Measurements from ENCODE around the gene MRPL50. TPM values are rescaled to one million over a fixed set of nuclear protein-coding genes. Genes with fewer than 3 reads are reported as not detected.

Gene MRPL50
- total RNA-seq, 3 donors from 2014 or later, result 9.4 to 21.2 (median 14.7) TPM

DNA sequence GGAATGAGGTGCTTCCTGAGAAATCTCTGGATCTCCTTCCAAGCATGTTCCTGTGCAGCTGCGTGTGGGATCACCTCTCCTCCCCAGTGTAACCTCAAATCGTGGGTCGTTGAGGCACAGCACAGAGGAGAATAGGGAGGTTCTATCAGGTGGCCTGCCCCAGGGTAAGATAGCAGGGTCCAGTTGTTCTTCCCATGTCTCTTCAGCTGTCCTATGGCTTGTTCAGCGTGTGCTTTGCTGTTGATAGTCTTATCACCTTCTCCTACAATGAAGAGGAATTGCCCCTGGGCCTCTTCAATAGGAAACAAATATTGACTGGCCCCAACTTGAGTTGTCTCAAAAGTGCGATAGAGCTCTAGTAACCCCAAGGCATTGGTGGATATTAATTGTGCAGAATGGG is 36.0 kb downstream of the MRPL50 start:
- intact Hi-C loops (cut with DNase I; ENCODE audit: low total_unique reads), result no loop called here

DNA sequence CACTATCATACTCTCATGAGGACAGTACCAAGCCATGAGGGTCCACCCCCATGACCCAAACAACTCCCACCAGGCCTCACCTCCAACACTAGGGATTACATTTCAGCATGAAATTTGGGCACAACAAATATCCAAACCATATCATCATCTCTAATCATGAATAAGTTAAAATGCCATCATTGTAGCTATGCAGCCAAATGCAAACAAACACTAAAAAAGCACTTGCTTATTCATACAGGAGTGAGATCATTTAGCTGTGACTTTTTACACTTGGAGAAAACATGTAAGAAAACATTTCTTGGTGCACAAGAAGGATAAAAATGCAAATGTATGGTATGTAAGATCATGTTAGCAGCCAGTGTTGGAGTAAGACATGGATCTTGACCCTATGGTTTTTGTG is 37.8 kb downstream of the MRPL50 start:
- TF ChIP-seq, protein P1, sequence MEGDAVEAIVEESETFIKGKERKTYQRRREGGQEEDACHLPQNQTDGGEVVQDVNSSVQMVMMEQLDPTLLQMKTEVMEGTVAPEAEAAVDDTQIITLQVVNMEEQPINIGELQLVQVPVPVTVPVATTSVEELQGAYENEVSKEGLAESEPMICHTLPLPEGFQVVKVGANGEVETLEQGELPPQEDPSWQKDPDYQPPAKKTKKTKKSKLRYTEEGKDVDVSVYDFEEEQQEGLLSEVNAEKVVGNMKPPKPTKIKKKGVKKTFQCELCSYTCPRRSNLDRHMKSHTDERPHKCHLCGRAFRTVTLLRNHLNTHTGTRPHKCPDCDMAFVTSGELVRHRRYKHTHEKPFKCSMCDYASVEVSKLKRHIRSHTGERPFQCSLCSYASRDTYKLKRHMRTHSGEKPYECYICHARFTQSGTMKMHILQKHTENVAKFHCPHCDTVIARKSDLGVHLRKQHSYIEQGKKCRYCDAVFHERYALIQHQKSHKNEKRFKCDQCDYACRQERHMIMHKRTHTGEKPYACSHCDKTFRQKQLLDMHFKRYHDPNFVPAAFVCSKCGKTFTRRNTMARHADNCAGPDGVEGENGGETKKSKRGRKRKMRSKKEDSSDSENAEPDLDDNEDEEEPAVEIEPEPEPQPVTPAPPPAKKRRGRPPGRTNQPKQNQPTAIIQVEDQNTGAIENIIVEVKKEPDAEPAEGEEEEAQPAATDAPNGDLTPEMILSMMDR (IDR thresholded peaks at IDR 0.05), result no peak
- no peak for TF ChIP-seq POLR2A (IDR thresholded peaks at IDR 0.05)
- TF ChIP-seq POLR2AphosphoS5 (IDR thresholded peaks at IDR 0.05), result no peak
- no peak overlapping the region for H3K4me3 ChIP-seq
- intact Hi-C loops (cut with DNase I; ENCODE audit: low total_unique reads), result no loop called here

More for the DNA sequence above, 36.0 kb downstream of the MRPL50 start:
- Histone ChIP-seq H3K4me1 (no peaks in the 10 kb centered on the region), H3K4me3 (no peak overlapping the region), H3K27ac (no peak overlapping the region), H3K36me3 (no peaks in the 10 kb centered on the region), H3K9me3 (no peaks in the 10 kb centered on the region), H3K27me3 (no peaks in the 10 kb centered on the region)
- TF ChIP-seq, protein P1 (IDR thresholded peaks at IDR 0.05), result no peak
- DNase-seq (ENCODE audit: low spot score in 2 of 2), result no peak

DNA sequence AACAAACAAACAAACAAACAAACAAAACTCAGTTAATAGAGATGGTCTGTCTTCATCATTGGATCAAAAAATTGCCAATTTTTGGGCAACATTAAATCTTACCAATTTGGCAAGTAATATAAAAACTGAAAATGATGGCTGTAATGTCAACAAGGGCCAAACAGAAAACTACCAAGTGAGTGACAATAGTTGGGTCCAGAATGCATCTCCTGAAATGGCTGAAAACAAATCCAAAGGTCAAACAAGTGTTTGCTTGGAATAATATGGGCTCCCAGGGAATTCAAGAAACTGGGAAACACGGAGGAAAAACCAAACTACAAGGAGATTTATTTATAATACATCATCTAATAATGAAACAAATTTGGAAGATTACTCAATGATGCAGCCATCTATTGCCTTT is 38.7 kb downstream of the MRPL50 start:
- H3K27me3 ChIP-seq, result no peaks in the 10 kb centered on the region
- no peaks in the 10 kb centered on the region for H3K36me3 ChIP-seq
- H3K27ac ChIP-seq, result no peak overlapping the region
- no peak for DNase-seq (ENCODE audit: low spot score in 2 of 2)
- intact Hi-C loops (cut with DNase I; ENCODE audit: low total_unique reads), result no loop called here
- no peak overlapping the region for H3K4me3 ChIP-seq
- TF ChIP-seq, protein P1 (IDR thresholded peaks at IDR 0.05), result no peak
- TF ChIP-seq POLR2A (IDR thresholded peaks at IDR 0.05) (no peak), POLR2AphosphoS5 (IDR thresholded peaks at IDR 0.05) (no peak)
- no peaks in the 10 kb centered on the region for H3K4me1 ChIP-seq
- H3K9me3 ChIP-seq, result no peaks in the 10 kb centered on the region

More for the DNA sequence above, 37.8 kb downstream of the MRPL50 start:
- H3K27me3 ChIP-seq, result no peaks in the 10 kb centered on the region
- H3K27ac ChIP-seq, result no peak overlapping the region
- no peaks in the 10 kb centered on the region for H3K4me1 ChIP-seq
- no peaks in the 10 kb centered on the region for H3K9me3 ChIP-seq
- H3K36me3 ChIP-seq, result no peaks in the 10 kb centered on the region
- DNase-seq (ENCODE audit: low spot score in 2 of 2), result no peak

DNA sequence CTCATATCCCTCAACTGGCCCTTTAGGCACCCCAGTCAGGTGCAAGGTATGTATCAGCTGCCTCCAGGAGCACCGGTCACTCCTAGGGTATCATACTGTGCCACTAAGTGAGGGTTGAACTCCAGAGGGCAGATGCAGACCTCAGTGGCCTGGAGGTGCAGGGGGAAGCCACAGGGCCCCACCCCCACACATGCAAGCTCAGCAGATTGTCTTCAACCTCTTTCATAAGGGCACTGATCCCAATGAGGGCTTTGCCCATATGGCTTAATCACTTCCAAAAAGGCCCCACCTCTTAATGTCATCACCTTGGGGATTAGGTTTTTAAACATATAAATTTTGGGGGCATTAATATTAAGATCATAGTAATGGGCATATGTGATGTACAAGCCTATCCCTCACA is 41.8 kb downstream of the MRPL50 start:
- H3K4me3 ChIP-seq, result no peak overlapping the region
- intact Hi-C loops (cut with DNase I; ENCODE audit: low total_unique reads), result no loop called here
- no peaks in the 10 kb centered on the region for H3K4me1 ChIP-seq
- H3K27ac ChIP-seq, result no peak overlapping the region
- DNase-seq (ENCODE audit: low spot score in 2 of 2), result no peak
- no peaks in the 10 kb centered on the region for H3K27me3 ChIP-seq
- TF ChIP-seq, protein P1 (IDR thresholded peaks at IDR 0.05), result no peak
- TF ChIP-seq POLR2AphosphoS5 (IDR thresholded peaks at IDR 0.05) (no peak), POLR2A (IDR thresholded peaks at IDR 0.05) (no peak)
- H3K9me3 ChIP-seq, result no peaks in the 10 kb centered on the region
- H3K36me3 ChIP-seq, result no peaks in the 10 kb centered on the region

DNA sequence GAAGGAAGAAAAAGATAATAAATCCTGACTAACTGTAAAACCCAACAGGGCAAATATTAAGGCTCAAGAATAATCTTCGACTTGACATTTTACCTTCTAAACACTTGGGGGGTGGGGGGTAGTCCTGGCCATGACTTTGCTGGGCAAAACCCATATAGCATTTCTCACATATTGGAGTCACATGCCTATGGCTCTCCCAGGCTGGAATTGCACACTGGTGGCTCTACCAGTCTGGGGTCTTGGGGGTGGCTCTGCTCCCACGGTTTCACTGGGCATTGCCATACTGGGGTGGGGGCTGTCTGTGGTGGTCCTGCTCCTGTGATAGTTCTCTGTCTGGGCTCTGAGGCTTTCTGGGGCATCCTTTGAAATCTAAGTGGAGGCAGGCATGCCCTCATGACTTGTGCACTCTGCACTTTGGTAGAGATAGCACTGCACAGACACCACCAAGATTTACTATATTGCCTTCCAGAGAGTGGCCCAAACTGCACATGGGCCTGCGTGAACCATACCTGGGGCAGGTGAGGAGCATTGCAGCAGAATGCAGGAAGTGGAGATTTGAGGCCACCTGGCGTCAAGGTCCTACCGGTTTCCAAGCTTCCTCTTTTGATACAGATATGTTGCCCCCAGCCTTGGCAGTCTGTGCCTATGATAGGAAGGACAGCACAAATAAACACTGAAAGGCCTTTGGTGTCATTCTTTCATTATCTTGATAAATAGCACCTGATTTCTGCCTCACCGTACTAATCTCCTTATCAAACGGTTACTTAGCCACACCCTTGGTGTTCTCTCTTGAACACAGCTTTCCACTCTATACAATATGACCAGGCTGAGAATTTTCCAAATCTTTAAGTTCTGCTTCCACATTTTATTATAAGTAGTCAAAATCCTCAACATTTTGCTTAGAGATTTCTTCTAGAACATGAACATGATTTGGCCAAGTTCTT is 43.4 kb downstream of the MRPL50 start:
- Histone ChIP-seq H3K27ac (no peak overlapping the region), H3K4me3 (no peak overlapping the region), H3K4me1 (no peaks in the 10 kb centered on the region), H3K27me3 (no peaks in the 10 kb centered on the region), H3K9me3 (no peaks in the 10 kb centered on the region), H3K36me3 (no peaks in the 10 kb centered on the region)
- DNase-seq (ENCODE audit: low spot score in 2 of 2), result no peak
- intact Hi-C loops (cut with DNase I; ENCODE audit: low total_unique reads), result no loop called here
- TF ChIP-seq, protein P1 (IDR thresholded peaks at IDR 0.05), result no peak
- TF ChIP-seq POLR2A (IDR thresholded peaks at IDR 0.05) (no peak), POLR2AphosphoS5 (IDR thresholded peaks at IDR 0.05) (no peak)
